ENCODE data around the gene SLC12A5. TPM values are rescaled to one million over a fixed set of nuclear protein-coding genes. Genes with fewer than 3 reads are reported as not detected.

SLC12A5 gene
- total RNA-seq, 1 experiment from 2014 or later = 20.9 TPM

DNA sequence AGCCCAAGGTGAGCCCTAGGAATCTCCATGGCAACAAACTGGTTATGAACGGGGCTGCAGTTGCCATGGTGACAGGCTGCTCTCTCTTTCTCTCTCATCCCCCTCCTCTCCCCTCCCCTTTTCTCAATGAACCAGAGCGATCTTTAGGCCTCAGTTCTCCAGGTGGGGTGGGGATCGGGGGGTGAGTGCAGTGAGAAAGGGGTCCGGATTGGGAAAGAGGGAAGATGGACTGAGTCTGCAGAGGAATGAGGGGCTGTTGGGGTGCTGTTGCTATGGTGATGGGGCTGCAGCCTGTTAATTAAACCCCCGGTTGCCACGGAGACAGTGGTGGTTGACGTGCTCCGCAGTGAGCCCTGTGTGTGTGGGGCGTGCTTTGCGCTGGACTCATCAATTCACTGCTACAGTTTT lies 3.6 kb upstream of the SLC12A5 start:
- intact Hi-C loops (cut with micrococcal nuclease; ENCODE audit: unreplicated experiment) = no loop called here
- Histone ChIP-seq H3K4me1 (ENCODE audit: insufficient read depth, low read length, poor library complexity, severe bottlenecking) (peaks cover 13% of the 10 kb centered on the region), H3K36me3 (ENCODE audit: insufficient read depth, low read length, poor library complexity, severe bottlenecking) (no peaks in the 10 kb centered on the region), H3K4me3 (ENCODE audit: low read depth, low read length, poor library complexity, severe bottlenecking) (no peak overlapping the region), H3K27me3 (replicated peaks; ENCODE audit: insufficient read depth, low read depth, low read length, poor library complexity) (peaks cover 27% of the 10 kb centered on the region), H3K9me3 (ENCODE audit: low read depth, low read length, poor library complexity, severe bottlenecking) (no peaks in the 10 kb centered on the region), H3K27ac (ENCODE audit: low read depth, low read length, poor library complexity, severe bottlenecking) (no peak overlapping the region)
- CTCF ChIA-PET = no interaction called here
- BruUV-seq (replicated peaks) = no TSS peak
- DNase-seq (ENCODE audit: low spot score) = no peak
- POLR2A ChIA-PET (ENCODE audit: low non-redundant PET) = no interaction called here
- TF ChIP-seq CTCF (conservative IDR thresholded peaks at IDR 0.05; ENCODE audit: low read depth, low read length) (no peak), EZH2 (IDR thresholded peaks at IDR 0.05; ENCODE audit: borderline replicate concordance, low read depth, low read length, poor library complexity, severe bottlenecking) (no peak)

DNA sequence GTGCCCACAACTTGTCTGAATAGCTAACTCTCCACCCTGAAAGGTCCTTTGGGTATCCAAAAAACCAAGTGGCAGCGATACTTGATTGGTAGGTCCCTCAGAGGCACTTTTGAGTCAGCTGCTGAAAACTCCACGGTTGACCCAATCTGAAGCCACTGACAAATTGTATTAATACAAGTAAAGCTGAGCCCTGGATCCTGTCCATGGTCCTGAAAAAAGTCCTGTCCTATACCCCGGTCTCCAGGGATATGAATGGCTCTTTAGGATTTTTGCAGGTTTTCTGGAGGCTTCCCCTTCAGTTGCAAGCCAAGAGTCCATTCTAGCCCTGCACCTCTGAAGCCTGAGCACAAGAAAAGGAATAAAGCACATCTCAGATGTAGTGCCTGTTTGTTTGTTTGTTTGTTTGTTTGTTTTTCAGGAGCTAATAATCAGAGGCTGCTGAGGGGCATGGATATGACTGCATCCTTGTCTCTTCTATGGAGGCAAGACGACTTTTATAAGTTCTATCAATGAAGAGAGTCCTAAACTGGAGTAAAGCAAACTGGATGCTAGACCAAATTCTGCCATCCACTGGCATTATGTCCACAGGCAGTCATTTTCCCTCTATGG lies 1.7 kb upstream of the SLC12A5 start:
- no TSS peak for BruUV-seq (replicated peaks)
- ChIA-PET CTCF (interaction anchor here (0.7 kb wide), 1 partner anchor 41 kb away, joined by 3 read pairs; no protein-coding TSS in a partner anchor), POLR2A (ENCODE audit: low non-redundant PET) (no interaction called here)
- no peak overlapping the region for H3K27ac ChIP-seq (ENCODE audit: low read depth, low read length, poor library complexity, severe bottlenecking)
- intact Hi-C loops (cut with micrococcal nuclease; ENCODE audit: unreplicated experiment) = no loop called here
- TF ChIP-seq CTCF (conservative IDR thresholded peaks at IDR 0.05; ENCODE audit: low read depth, low read length) = no peak
- TF ChIP-seq EZH2 (IDR thresholded peaks at IDR 0.05; ENCODE audit: borderline replicate concordance, low read depth, low read length, poor library complexity, severe bottlenecking) = no peak
- no peaks in the 10 kb centered on the region for H3K9me3 ChIP-seq (ENCODE audit: low read depth, low read length, poor library complexity, severe bottlenecking)
- H3K27me3 ChIP-seq (replicated peaks; ENCODE audit: insufficient read depth, low read depth, low read length, poor library complexity) = peaks cover 47% of the 10 kb centered on the region
- peaks cover 3% of the 10 kb centered on the region for H3K4me1 ChIP-seq (ENCODE audit: insufficient read depth, low read length, poor library complexity, severe bottlenecking)
- H3K36me3 ChIP-seq (ENCODE audit: insufficient read depth, low read length, poor library complexity, severe bottlenecking) = no peaks in the 10 kb centered on the region
- peak; percentile 74 for DNase-seq (ENCODE audit: low spot score)
- no peak overlapping the region for H3K4me3 ChIP-seq (ENCODE audit: low read depth, low read length, poor library complexity, severe bottlenecking)

- no peak for DNase-seq (ENCODE audit: low spot score)
- TF ChIP-seq CTCF (conservative IDR thresholded peaks at IDR 0.05; ENCODE audit: low read depth, low read length) (no peak), EZH2 (IDR thresholded peaks at IDR 0.05; ENCODE audit: borderline replicate concordance, low read depth, low read length, poor library complexity, severe bottlenecking) (no peak)
- ChIA-PET CTCF (interaction anchor here (0.7 kb wide), 1 partner anchor 40 kb away, joined by 3 read pairs; no protein-coding TSS in a partner anchor), POLR2A (ENCODE audit: low non-redundant PET) (no interaction called here)
- Histone ChIP-seq H3K27me3 (replicated peaks; ENCODE audit: insufficient read depth, low read depth, low read length, poor library complexity) (peaks cover 54% of the 10 kb centered on the region), H3K4me1 (ENCODE audit: insufficient read depth, low read length, poor library complexity, severe bottlenecking) (no peaks in the 10 kb centered on the region), H3K36me3 (ENCODE audit: insufficient read depth, low read length, poor library complexity, severe bottlenecking) (no peaks in the 10 kb centered on the region), H3K27ac (ENCODE audit: low read depth, low read length, poor library complexity, severe bottlenecking) (no peak overlapping the region), H3K4me3 (ENCODE audit: low read depth, low read length, poor library complexity, severe bottlenecking) (no peak overlapping the region), H3K9me3 (ENCODE audit: low read depth, low read length, poor library complexity, severe bottlenecking) (no peaks in the 10 kb centered on the region)
- BruUV-seq (replicated peaks) = no TSS peak
- intact Hi-C loops (cut with micrococcal nuclease; ENCODE audit: unreplicated experiment) = no loop called here
Measured at GRCh38 chr20:46028110-46028509, 905 bp upstream of the SLC12A5 start.
